ENCODE measurements around the gene MSRB3.

Gene MSRB3

DNA sequence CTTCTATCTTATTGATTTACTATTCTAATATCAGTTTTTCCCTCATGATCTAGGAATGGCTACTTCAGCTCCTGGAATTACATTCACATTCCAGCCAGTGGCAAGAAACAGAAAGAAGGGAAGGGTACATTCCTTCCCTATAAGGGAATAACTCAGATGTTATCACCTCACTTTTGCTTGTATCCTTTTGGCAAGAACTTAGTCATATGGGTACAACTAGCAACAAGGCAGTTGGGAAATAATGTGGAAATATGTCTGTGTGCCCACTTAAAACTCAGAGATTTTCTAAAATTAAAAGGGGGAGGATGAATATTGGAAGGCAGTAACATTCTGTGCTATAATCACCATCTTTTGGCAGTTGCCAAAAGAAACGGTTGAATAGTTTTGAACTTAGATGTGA lies 85.6 kb downstream of the MSRB3 start:
- Mint-ChIP-seq H3K36me3 (ENCODE audit: low read depth) (no peaks in the 10 kb centered on the region), H3K27me3 (ENCODE audit: low read depth, poor library complexity) (no peaks in the 10 kb centered on the region), H3K4me3 (no peak overlapping the region), H3K4me1 (peaks cover 11% of the 10 kb centered on the region), H3K9me3 (no peaks in the 10 kb centered on the region), H3K27ac (no peak overlapping the region)
- no peak for DNase-seq
- TF ChIP-seq, protein P1, sequence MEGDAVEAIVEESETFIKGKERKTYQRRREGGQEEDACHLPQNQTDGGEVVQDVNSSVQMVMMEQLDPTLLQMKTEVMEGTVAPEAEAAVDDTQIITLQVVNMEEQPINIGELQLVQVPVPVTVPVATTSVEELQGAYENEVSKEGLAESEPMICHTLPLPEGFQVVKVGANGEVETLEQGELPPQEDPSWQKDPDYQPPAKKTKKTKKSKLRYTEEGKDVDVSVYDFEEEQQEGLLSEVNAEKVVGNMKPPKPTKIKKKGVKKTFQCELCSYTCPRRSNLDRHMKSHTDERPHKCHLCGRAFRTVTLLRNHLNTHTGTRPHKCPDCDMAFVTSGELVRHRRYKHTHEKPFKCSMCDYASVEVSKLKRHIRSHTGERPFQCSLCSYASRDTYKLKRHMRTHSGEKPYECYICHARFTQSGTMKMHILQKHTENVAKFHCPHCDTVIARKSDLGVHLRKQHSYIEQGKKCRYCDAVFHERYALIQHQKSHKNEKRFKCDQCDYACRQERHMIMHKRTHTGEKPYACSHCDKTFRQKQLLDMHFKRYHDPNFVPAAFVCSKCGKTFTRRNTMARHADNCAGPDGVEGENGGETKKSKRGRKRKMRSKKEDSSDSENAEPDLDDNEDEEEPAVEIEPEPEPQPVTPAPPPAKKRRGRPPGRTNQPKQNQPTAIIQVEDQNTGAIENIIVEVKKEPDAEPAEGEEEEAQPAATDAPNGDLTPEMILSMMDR (IDR thresholded peaks at IDR 0.05), result no peak

GRCh38 chr12:65367396-65367795 lies 88.9 kb downstream of the MSRB3 start:
- no peaks in the 10 kb centered on the region for H3K36me3 Mint-ChIP-seq (ENCODE audit: low read depth)
- H3K27ac Mint-ChIP-seq, result no peak overlapping the region
- peaks cover 9% of the 10 kb centered on the region for H3K4me1 Mint-ChIP-seq
- TF ChIP-seq, protein P1 (IDR thresholded peaks at IDR 0.05), result no peak
- no peaks in the 10 kb centered on the region for H3K27me3 Mint-ChIP-seq (ENCODE audit: low read depth, poor library complexity)
- no peaks in the 10 kb centered on the region for H3K9me3 Mint-ChIP-seq
- DNase-seq, result no peak
- H3K4me3 Mint-ChIP-seq, result no peak overlapping the region

DNA sequence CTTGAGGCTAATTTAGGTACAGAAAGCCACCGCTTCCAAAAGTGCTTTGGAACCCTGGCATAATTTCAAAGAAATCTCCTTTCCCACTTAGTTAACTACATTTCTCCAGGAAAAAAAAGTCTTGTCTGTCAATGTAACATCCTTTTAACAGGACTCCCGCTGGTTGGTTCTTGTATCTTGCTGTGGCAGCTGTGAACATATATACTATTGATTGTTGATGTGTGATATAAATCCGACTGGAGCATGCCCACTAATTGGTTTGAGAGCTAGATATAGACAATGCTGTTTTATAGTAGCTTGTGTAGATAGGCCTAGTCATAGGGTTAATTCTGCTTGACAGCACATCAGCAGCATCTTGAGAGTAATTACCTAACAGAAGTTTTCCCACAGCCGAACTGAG lies 89.6 kb downstream of the MSRB3 start:
- no peaks in the 10 kb centered on the region for H3K9me3 Mint-ChIP-seq
- no peak overlapping the region for H3K4me3 Mint-ChIP-seq
- H3K36me3 Mint-ChIP-seq (ENCODE audit: low read depth), result no peaks in the 10 kb centered on the region
- peaks cover 5% of the 10 kb centered on the region for H3K4me1 Mint-ChIP-seq
- no peaks in the 10 kb centered on the region for H3K27me3 Mint-ChIP-seq (ENCODE audit: low read depth, poor library complexity)
- no peak for DNase-seq
- TF ChIP-seq, protein P1 (IDR thresholded peaks at IDR 0.05), result no peak
- peak overlapping the region; percentile 25 for H3K27ac Mint-ChIP-seq

- Mint-ChIP-seq H3K36me3 (ENCODE audit: low read depth) (no peaks in the 10 kb centered on the region), H3K27ac (no peak overlapping the region), H3K27me3 (ENCODE audit: low read depth, poor library complexity) (no peaks in the 10 kb centered on the region), H3K9me3 (peaks cover 3% of the 10 kb centered on the region), H3K4me3 (no peak overlapping the region), H3K4me1 (peaks cover 5% of the 10 kb centered on the region)
- no peak for DNase-seq
- TF ChIP-seq, protein P1 (IDR thresholded peaks at IDR 0.05), result no peak
Measured at GRCh38 chr12:65372574-65372973, 94.1 kb downstream of the MSRB3 start.

DNA sequence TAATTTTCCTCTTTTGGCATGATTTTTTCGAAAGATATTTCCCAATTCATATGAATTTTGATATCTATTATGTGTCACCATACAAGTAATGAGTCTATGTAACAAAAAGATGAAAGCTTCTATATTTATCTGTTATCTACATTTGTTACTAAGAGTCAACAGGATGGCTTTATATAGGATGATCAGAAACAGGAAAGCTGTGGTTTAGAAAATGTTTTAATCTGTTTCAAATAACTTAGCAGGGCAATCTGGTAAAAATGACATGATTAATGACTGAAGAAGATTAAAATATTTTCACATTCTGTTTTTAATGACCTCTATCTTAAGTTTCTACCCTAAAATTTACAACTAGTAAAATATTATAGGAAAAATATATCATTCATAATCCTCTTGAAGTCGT lies 105.8 kb downstream of the MSRB3 start:
- H3K4me3 Mint-ChIP-seq, result no peak overlapping the region
- no peaks in the 10 kb centered on the region for H3K27me3 Mint-ChIP-seq (ENCODE audit: low read depth, poor library complexity)
- H3K4me1 Mint-ChIP-seq, result peaks cover 6% of the 10 kb centered on the region
- TF ChIP-seq, protein P1 (IDR thresholded peaks at IDR 0.05), result no peak
- H3K27ac Mint-ChIP-seq, result no peak overlapping the region
- no peaks in the 10 kb centered on the region for H3K9me3 Mint-ChIP-seq
- DNase-seq, result no peak
- H3K36me3 Mint-ChIP-seq (ENCODE audit: low read depth), result no peaks in the 10 kb centered on the region

DNA sequence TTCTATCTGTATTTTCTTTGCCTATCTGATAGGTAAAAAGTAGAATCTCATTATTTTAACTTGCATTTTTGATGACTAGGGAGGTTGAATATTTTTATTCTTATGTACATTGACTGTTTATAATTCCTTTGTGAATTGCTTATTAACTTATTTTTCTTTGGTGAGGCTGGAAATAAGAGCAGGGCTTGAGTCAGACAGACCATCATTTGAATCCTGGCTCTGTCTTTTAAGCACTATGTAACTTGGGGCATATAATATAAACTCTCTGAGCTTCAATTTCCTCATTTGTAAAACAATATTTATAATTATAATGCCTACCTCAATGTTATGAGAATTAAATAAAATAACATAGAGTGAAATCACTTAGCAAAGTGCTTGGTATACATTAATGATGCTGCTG lies 108.9 kb downstream of the MSRB3 start:
- H3K27me3 Mint-ChIP-seq (ENCODE audit: low read depth, poor library complexity), result no peaks in the 10 kb centered on the region
- H3K27ac Mint-ChIP-seq, result no peak overlapping the region
- H3K4me3 Mint-ChIP-seq, result no peak overlapping the region
- H3K4me1 Mint-ChIP-seq, result peaks cover 23% of the 10 kb centered on the region
- H3K9me3 Mint-ChIP-seq, result no peaks in the 10 kb centered on the region
- no peak for DNase-seq
- TF ChIP-seq, protein P1 (IDR thresholded peaks at IDR 0.05), result no peak
- H3K36me3 Mint-ChIP-seq (ENCODE audit: low read depth), result no peaks in the 10 kb centered on the region

Data from nephron progenitor cell (in vitro differentiated cells).